CD4-positive, CD25-positive, alpha-beta regulatory T cell (primary cell): ENCODE measurements around the gene PDE4B. TPM values are rescaled to one million over a fixed set of nuclear protein-coding genes. Genes with fewer than 3 reads are reported as not detected.

Experiments
- ATAC-seq, 2 donors: fragments of 150-1000 bp; cut with Tn5 transposase; one replicate each; pipeline ENCODE4 v1.10.0; 2021; ENCODE audit warnings: low read depth in 2 of 2, moderate number of reproducible peaks in 2 of 2, moderate library complexity in 1 of 2
- DNase-seq, 3 donors: peaks; one replicate each; pipeline versions ENCODE4 v3.0.0 to v3.0.0-alpha.2; 2012 to 2022; ENCODE audit warnings: mixed read lengths in 1 of 3
- H3K27ac ChIP-seq: one replicate; pipeline ENCODE4 v1.7.0; 2013; ENCODE audit warnings: mild to moderate bottlenecking, low read length; ENCODE audit not compliant: insufficient read depth, poor library complexity, severe bottlenecking
- H3K27me3 ChIP-seq: one replicate; pipeline ENCODE4 v1.7.0; 2013; ENCODE audit warnings: low read length; ENCODE audit not compliant: control insufficient read depth, insufficient read depth
- H3K36me3 ChIP-seq: one replicate; pipeline ENCODE4 v1.7.0; 2013; ENCODE audit warnings: mild to moderate bottlenecking, low read length, moderate library complexity; ENCODE audit not compliant: control insufficient read depth, insufficient read depth
- H3K4me1 ChIP-seq: 2 replicates; pipeline ENCODE4 v1.7.0; 2013; ENCODE audit warnings: mild to moderate bottlenecking, low read length; ENCODE audit not compliant: insufficient read depth, control insufficient read depth, poor library complexity, severe bottlenecking
- H3K4me3 ChIP-seq: one replicate; pipeline ENCODE4 v1.7.0; 2013; ENCODE audit warnings: low read depth, mild to moderate bottlenecking, low read length, moderate library complexity
- H3K9me3 ChIP-seq, 2 experiments: 1 replicate in 1 of 2; 2 replicates in 1 of 2; pipeline ENCODE4 v1.7.0; 2013; ENCODE audit warnings: low read length in 2 of 2, mild to moderate bottlenecking in 1 of 2, moderate library complexity in 1 of 2; ENCODE audit not compliant: control insufficient read depth in 2 of 2
- H3K27ac Mint-ChIP-seq, 3 donors: one replicate each; pipeline ENCODE4 v1.8.0; 2020 to 2022; ENCODE audit warnings: mild to moderate bottlenecking in 3 of 3, mixed read lengths in 3 of 3, moderate library complexity in 2 of 3
- H3K27me3 Mint-ChIP-seq: one replicate; pipeline ENCODE4 v1.8.0; 2022; ENCODE audit warnings: mild to moderate bottlenecking, mixed read lengths
- H3K36me3 Mint-ChIP-seq: one replicate; pipeline ENCODE4 v1.8.0; 2020; ENCODE audit warnings: mixed read lengths
- H3K4me1 Mint-ChIP-seq, 4 donors: one replicate each; pipeline ENCODE4 v1.8.0; 2020 to 2022; ENCODE audit warnings: mixed read lengths in 4 of 4, mild to moderate bottlenecking in 1 of 4
- H3K4me3 Mint-ChIP-seq, 4 donors: one replicate each; pipeline ENCODE4 v1.8.0; 2020 to 2022; ENCODE audit warnings: mild to moderate bottlenecking in 4 of 4, mixed read lengths in 4 of 4, moderate library complexity in 3 of 4
- H3K9me3 Mint-ChIP-seq, 7 donors: one replicate each; pipeline ENCODE4 v1.8.0; 2020 to 2022; ENCODE audit warnings: mixed read lengths in 7 of 7, mild to moderate bottlenecking in 3 of 7, moderate library complexity in 2 of 7
- polyA plus RNA-seq, 4 donors: library from polyadenylated mRNA; unstranded; fragments of 300-500 nt; fragmentation: Illumina TruSeq; gene quantifications; one replicate each; pipeline ENCODE4 v1.2.3, GENCODE V29; 2021
- total RNA-seq: library from RNA; stranded (reverse); gene quantifications from one replicate; pipeline ENCODE4 v1.2.3, GENCODE V29; 2022

The PDE4B gene
- total and polyA plus RNA-seq, 5 donors from 2014 or later, result 63.9 to 200 (median 75.4) TPM

DNA sequence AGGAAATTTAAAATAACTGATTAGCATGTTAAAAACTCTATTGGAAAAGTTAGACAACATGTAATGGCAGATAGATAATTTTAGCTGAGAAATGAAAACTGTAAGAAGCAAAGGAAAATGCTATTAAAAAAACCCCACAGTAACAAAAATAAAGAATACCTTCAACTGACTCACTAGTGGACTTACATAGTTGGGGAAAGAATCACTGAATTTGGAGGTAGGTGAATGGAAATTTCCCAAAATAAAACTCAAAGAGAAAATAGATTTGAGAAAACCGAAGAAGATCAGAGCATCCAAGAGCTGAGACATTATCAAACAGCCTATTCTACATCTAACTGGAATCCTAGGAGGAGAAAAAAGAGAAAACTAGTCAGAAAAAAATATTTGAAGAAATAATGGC is 34.7 kb downstream of the PDE4B start:
- H3K9me3 Mint-ChIP-seq, result peaks cover 0 to 2% (median 0%) of the 10 kb centered on the region in 7 donors
- H3K36me3 Mint-ChIP-seq, result no peaks in the 10 kb centered on the region

DNA sequence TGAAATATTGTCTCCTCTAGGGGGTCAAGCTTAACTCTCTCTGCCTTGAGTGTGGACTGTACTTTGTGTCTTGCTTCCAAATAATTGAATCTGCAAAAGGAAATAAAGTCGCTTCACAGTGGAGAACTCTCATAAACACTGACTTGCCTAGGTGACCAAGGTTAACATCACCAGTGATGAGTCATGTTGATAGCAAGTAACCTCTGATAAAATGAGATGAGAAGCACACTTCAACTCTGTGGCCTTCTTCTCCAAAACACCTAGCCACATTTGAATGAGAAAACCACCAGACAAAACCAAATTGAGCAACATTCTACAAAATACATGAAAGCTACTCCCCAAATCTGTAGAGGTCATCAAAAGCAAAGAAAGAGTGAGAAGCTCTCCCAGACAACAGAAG is 37.6 kb downstream of the PDE4B start:
- H3K4me3 ChIP-seq, result no peak overlapping the region
- Mint-ChIP-seq H3K27me3 (peaks cover 4% of the 10 kb centered on the region), H3K27ac (no peak overlapping the region), H3K4me1 (peaks cover 0 to 7% (median 2%) of the 10 kb centered on the region in 4 donors), H3K36me3 (no peaks in the 10 kb centered on the region), H3K9me3 (no peaks in the 10 kb centered on the region), H3K4me3 (peak overlapping the region in 1 of 4 donors; percentile 65)
- H3K27ac ChIP-seq, result no peak overlapping the region
- DNase-seq, result peak in 1 of 3 donors; percentile 34
- no peak for ATAC-seq
- H3K27me3 ChIP-seq, result no peaks in the 10 kb centered on the region
- no peaks in the 10 kb centered on the region for H3K9me3 ChIP-seq
- H3K36me3 ChIP-seq, result no peaks in the 10 kb centered on the region
- H3K4me1 ChIP-seq, result no peaks in the 10 kb centered on the region

More for the DNA sequence above, 34.7 kb downstream of the PDE4B start:
- H3K4me3 ChIP-seq, result no peak overlapping the region
- no peaks in the 10 kb centered on the region for H3K4me1 ChIP-seq
- no peak for ATAC-seq
- H3K4me3 Mint-ChIP-seq, result no peak overlapping the region
- no peak overlapping the region for H3K27ac Mint-ChIP-seq
- no peaks in the 10 kb centered on the region for H3K9me3 ChIP-seq
- no peaks in the 10 kb centered on the region for H3K27me3 ChIP-seq
- no peaks in the 10 kb centered on the region for H3K36me3 ChIP-seq
- H3K27me3 Mint-ChIP-seq, result no peaks in the 10 kb centered on the region
- no peak overlapping the region for H3K27ac ChIP-seq
- H3K4me1 Mint-ChIP-seq, result peaks cover 0 to 7% (median 2%) of the 10 kb centered on the region in 4 donors
- DNase-seq, result no peak

DNA sequence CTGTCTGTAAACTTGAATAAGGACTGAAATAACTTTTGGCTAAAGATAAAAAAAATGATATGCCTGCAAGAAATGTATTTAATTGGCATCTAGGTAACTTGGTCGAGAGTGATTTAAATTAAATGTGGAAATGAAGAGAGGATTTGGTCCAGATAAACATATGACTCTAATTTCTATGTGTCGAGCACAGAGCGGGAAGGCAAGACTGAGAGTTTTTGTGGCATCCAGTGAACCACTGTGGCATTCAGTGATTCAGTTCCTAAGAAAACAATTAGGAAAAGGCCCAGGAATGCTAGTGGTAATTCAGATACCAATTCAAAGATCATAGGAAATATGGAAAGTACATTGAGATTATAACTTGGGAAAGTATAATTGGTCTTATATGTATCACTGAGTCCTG is 39.6 kb downstream of the PDE4B start:
- no peaks in the 10 kb centered on the region for H3K36me3 ChIP-seq
- H3K4me3 Mint-ChIP-seq, result no peak overlapping the region
- ATAC-seq, result no peak

DNA sequence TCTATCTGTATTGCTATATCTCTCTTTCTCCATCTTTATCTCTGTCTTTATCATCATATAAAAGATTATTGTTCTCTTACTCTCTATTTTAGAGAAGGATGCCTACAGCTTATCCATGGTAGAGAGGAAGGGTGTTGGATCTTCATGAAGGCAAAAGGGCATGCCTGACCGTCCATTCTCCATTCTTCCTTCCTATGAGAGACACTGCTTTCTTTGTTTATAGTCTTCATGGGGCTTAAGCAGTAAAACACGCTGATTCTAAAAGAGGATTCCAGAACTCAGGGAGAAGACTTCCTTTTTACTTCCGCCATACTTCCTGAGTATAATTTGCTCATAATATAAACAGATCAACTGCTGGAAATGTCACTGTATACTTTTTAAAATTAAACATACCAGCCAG is 44.0 kb downstream of the PDE4B start:
- Histone ChIP-seq H3K27me3 (no peaks in the 10 kb centered on the region), H3K9me3 (no peaks in the 10 kb centered on the region), H3K36me3 (no peaks in the 10 kb centered on the region), H3K27ac (no peak overlapping the region), H3K4me1 (no peaks in the 10 kb centered on the region), H3K4me3 (no peak overlapping the region)
- Mint-ChIP-seq H3K4me1 (no peaks in the 10 kb centered on the region), H3K27ac (no peak overlapping the region), H3K4me3 (no peak overlapping the region), H3K9me3 (peaks cover 0 to 5% (median 0%) of the 10 kb centered on the region in 7 donors), H3K36me3 (no peaks in the 10 kb centered on the region), H3K27me3 (peaks cover 10% of the 10 kb centered on the region)
- DNase-seq (no peak), ATAC-seq (no peak)

More for the DNA sequence above, 39.6 kb downstream of the PDE4B start:
- no peak for DNase-seq
- H3K36me3 Mint-ChIP-seq, result no peaks in the 10 kb centered on the region
- Histone ChIP-seq H3K27ac (no peak overlapping the region), H3K9me3 (no peaks in the 10 kb centered on the region), H3K4me3 (no peak overlapping the region), H3K4me1 (no peaks in the 10 kb centered on the region), H3K27me3 (no peaks in the 10 kb centered on the region)
- peaks cover 10% of the 10 kb centered on the region for H3K27me3 Mint-ChIP-seq
- peaks cover 0 to 7% (median 2%) of the 10 kb centered on the region in 4 donors for H3K4me1 Mint-ChIP-seq
- no peak overlapping the region for H3K27ac Mint-ChIP-seq
- peaks cover 0 to 5% (median 0%) of the 10 kb centered on the region in 7 donors for H3K9me3 Mint-ChIP-seq

DNA sequence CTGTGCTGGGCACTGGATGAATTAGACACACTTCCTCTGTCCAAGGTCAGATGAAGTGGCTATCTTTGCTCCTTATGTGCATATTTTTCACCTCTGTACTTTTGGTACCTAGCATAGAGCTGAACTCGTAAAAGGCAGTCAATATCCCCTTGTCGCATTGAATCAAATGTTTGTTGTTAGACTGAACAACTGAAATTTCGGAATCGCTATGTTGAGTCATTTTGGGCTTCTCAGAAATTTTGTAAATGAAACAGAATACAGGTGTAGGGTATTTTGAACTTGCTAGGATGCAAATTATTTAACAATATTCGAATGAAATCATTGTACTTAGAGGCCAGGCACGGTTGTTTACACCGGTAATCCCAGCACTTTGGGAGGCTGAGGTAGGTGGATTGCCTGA is 48.0 kb downstream of the PDE4B start:
- Mint-ChIP-seq H3K36me3 (no peaks in the 10 kb centered on the region), H3K4me1 (no peaks in the 10 kb centered on the region)

DNA sequence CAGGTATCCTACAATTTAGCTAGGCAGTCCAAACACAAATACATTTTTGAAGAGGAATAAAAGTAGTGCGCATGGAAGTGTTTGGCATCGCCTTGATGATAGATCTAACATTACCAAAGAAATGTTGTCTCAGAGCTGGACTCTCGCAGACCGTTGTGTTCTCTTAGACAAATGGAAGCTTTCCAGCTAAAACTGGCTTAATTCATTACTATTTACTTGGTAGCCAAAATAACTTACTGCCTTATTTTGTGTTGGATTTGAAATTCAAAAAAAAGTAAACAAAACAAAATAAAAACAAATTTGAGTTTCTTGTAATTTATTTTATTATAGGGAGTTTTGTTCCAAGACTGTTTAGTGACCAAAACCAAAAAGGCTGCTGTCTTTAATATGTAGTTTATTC is 51.6 kb downstream of the PDE4B start:
- H3K27ac Mint-ChIP-seq, result no peak overlapping the region
- Histone ChIP-seq H3K36me3 (no peaks in the 10 kb centered on the region), H3K27me3 (no peaks in the 10 kb centered on the region), H3K9me3 (peaks cover 0 to 3% of the 10 kb centered on the region in 2 experiments), H3K27ac (no peak overlapping the region), H3K4me1 (no peaks in the 10 kb centered on the region), H3K4me3 (no peak overlapping the region)
- H3K9me3 Mint-ChIP-seq, result peaks cover 0 to 5% (median 3%) of the 10 kb centered on the region in 7 donors
- ATAC-seq, result no peak
- no peaks in the 10 kb centered on the region for H3K4me1 Mint-ChIP-seq
- H3K27me3 Mint-ChIP-seq, result peaks cover under 1% of the 10 kb centered on the region
- no peak overlapping the region for H3K4me3 Mint-ChIP-seq
- no peak for DNase-seq
- no peaks in the 10 kb centered on the region for H3K36me3 Mint-ChIP-seq

More for the DNA sequence above, 48.0 kb downstream of the PDE4B start:
- Histone ChIP-seq H3K4me3 (no peak overlapping the region), H3K27ac (no peak overlapping the region), H3K9me3 (no peaks in the 10 kb centered on the region), H3K36me3 (no peaks in the 10 kb centered on the region), H3K4me1 (no peaks in the 10 kb centered on the region), H3K27me3 (no peaks in the 10 kb centered on the region)
- Mint-ChIP-seq H3K9me3 (peaks cover 0 to 5% (median 0%) of the 10 kb centered on the region in 7 donors), H3K4me3 (no peak overlapping the region), H3K27me3 (peaks cover 6% of the 10 kb centered on the region), H3K27ac (no peak overlapping the region)
- DNase-seq (no peak), ATAC-seq (no peak)

DNA sequence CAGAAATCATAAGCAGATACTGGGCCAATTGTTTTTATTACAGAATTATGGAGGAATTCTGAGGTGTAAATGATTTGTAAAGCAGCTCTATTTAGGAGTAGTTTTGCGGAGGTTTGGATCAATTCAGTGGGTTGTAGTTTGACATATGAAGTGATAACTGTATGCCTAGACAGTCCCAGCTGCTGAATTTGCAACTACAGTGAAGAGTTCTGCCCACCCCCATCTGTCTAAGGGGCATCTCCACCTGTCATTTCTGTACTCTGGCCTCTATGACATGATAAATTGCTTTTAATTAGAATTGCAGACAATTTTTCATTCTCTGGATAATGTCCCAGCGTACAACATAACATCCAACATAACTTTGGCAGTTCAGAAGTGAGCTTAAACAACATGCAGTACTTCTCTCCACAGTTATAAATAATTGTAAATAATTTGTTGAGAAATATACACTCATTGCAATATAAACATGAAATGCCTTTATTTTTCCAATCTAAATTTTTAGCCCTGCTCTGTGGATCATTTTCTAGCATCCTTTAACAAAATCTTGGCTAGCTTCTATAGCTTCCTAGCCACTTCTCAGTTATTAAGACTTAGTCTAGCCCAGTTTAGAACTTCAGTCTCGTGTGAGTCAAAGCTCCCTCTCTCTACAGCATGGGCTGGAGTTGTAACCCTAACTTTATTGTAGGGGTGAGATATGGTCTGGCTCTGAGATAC is 52.3 kb downstream of the PDE4B start:
- Histone ChIP-seq H3K4me3 (no peak overlapping the region), H3K27me3 (no peaks in the 10 kb centered on the region), H3K9me3 (peaks cover 0 to 3% of the 10 kb centered on the region in 2 experiments), H3K27ac (no peak overlapping the region), H3K36me3 (no peaks in the 10 kb centered on the region), H3K4me1 (no peaks in the 10 kb centered on the region)
- peaks cover 6% of the 10 kb centered on the region for H3K27me3 Mint-ChIP-seq
- H3K9me3 Mint-ChIP-seq, result peaks cover 0 to 10% (median 3%) of the 10 kb centered on the region in 7 donors
- ATAC-seq (no peak), DNase-seq (no peak)
- no peaks in the 10 kb centered on the region for H3K36me3 Mint-ChIP-seq
- no peak overlapping the region for H3K4me3 Mint-ChIP-seq
- no peaks in the 10 kb centered on the region for H3K4me1 Mint-ChIP-seq
- peak overlapping the region in 1 of 3 donors; percentile 16 for H3K27ac Mint-ChIP-seq

DNA sequence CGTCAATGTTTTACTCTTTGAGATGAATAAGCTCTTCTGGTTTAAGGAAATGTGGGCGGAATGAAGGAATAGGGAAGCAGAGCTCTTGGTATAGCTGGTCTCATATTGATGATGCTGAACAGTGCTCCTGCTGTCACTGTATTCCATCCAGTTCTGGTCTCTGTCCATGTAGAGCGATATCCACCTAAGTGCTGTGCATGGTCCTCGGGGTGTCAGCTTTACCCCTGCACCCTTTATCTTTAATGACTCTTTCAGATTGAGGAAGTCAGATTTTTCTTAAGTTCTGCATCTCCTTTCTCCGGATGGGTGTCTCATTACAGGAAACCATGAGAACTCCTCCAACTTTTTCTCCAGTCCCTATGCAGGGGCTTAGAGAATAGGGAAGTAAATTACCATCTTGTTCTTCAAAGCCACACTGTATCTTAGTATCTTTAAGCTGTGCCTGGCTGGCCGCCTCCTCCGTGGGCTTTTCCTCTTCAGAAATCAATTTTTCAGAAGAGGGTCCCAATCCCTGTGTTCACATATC is 52.9 kb downstream of the PDE4B start:
- H3K4me1 Mint-ChIP-seq, result no peaks in the 10 kb centered on the region
- no peaks in the 10 kb centered on the region for H3K4me1 ChIP-seq
- H3K36me3 ChIP-seq, result no peaks in the 10 kb centered on the region
- peak overlapping the region in 1 of 3 donors; percentile 16 for H3K27ac Mint-ChIP-seq
- no peak for DNase-seq
- H3K27me3 ChIP-seq, result no peaks in the 10 kb centered on the region
- H3K27ac ChIP-seq, result no peak overlapping the region
- peaks cover 0 to 3% of the 10 kb centered on the region in 2 experiments for H3K9me3 ChIP-seq
- no peak overlapping the region for H3K4me3 ChIP-seq
- ATAC-seq, result no peak
- no peaks in the 10 kb centered on the region for H3K36me3 Mint-ChIP-seq
- peaks cover 6% of the 10 kb centered on the region for H3K27me3 Mint-ChIP-seq
- H3K9me3 Mint-ChIP-seq, result peaks cover 0 to 14% (median 3%) of the 10 kb centered on the region in 7 donors
- H3K4me3 Mint-ChIP-seq, result no peak overlapping the region
